HG03103 (cell line): ENCODE measurements around the gene CORO7.
"Not testable (repeated sequence)": the region's sequence is repeated elsewhere in the genome, so short reads cannot be mapped to it uniquely, and the experiment has no call there.

Experiments
- ATAC-seq: cut with Tn5 transposase; IDR thresholded peaks from one replicate; pipeline ENCODE4 v1.9.1; 2021; ENCODE audit warnings: low read depth; ENCODE audit not compliant: unreplicated experiment

The CORO7 gene

DNA sequence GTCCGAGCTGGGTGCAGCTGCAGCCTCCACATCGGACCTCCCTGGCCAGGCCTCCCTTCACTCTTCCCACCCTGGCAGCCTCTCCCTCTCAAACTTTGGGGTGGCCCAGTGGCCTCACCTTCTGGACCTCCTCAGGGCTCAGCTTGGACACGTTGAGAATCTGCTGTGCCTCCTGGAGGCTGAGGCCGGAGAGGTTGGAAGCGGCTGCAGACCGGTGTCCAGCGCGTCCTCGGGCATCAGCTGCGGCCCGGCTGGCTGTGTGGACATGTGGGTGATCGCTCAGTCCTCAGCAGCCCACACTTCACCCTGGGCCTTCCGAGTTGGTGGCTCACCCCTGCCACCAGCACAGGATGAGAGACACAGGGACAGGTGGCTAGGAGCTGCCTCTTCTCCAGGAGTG, 75.1 kb downstream of the CORO7 start:
- ATAC-seq, result no peak

DNA sequence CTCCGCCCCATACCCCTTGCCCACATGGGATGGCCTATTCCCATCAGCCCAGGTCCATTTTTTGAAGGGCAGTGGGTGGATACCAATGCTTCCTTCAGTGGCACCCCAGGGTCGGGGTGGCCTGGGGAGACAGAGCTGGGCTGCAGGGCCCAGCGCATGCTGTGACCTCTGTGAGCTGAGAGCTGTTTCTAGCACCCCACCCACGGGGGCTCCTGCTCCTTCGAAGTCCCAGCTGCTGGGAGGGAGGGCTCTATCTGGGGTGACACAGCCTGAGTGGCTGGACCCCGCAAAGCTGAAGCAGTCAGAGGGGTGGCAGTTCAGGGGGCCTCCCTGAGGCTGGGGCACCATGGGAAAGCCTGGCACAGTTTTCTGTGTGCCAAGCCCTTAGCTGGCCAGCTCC, 76.0 kb downstream of the CORO7 start:
- no peak for ATAC-seq

DNA sequence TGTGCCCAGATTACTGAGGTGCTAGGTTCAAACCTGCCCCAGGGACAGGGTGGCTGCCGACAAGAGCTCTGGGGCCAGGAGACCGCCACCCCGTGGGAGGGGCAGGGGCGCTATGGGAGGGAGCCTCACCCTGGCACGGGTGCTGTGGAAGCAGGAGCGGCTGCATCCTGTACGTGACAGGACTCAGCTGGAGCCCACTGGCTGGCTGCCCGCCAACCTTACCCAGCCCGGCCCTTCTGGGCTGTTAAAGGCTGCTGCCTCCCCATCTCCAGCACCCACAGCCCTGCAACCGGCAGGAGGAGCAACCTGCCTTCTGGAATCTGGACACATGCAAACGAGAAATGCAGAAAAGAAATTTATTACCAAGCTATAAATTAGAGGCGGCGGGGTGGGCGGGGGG, 76.5 kb downstream of the CORO7 start:
- ATAC-seq, result no peak

DNA sequence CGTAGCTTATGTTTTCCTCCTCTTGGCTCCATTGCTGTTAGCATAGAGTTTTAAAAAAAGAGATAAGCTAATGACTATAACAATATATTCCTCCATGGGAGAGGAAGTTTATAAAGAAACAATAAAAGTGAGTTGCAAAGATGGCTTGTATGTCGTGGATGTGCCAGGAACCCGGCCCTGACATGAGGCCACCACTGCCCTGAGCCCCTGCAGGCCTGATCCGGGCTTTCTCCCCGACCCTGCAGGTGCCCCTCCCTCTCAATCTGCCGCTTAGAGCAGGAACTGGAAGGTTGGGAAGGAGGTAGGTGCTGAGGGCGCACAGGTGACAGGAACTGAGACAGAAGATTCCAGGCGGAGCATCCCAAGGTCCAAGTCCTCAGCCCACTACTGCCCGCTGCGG, 76.9 kb downstream of the CORO7 start:
- ATAC-seq, result no peak

DNA sequence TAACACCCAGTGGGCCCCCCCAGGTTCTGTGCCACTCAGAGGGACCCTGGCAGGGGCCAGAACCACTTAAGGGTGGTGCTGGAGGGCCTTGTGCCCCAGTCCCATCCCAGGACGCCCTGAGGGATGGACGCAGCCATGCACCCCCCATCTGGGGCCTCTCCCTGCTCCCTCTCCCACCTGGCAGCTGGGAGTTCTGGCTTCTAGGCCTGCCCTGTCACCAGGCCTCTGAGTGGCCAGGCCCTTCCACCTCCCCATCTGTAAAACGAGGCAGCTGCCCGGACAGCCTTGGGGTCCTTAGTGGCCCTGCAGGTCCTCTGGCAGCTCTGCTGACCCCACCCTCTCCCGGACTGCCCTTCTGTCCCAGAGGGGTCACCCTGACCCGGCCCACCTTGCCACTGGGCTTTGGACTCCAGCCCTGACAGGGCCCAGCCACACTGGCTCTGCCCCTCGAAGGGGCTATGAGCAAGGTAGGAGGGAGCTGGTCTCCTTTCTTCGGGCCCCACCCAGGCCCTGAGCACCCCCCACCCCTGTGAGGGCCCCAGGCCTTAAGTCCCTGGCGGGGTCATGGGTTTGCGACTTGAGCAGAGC, 77.6 kb downstream of the CORO7 start:
- no peak for ATAC-seq

DNA sequence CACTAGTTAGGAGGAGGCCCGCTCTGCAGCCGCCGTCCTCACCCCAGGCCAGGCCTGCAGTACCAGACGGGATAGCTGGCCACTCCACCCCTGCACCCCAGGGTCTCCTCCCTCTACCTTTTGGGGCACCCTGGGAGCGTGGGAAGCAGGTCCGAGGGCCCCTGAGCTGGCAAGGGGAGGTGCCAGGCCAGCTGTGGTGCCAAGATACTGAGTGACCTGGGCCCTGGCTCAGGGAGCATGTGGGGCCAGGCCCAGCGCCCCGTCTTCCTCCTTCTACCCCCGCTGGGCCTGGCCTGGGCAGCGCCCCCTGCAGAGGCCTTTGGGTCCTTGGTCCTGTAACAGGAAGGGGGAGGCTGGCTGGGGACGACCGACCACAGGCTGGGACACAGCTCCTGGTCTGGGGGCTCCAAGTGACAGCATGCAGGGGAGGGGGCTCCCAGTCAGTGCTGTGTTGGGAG, 78.2 kb downstream of the CORO7 start:
- ATAC-seq, result no peak

DNA sequence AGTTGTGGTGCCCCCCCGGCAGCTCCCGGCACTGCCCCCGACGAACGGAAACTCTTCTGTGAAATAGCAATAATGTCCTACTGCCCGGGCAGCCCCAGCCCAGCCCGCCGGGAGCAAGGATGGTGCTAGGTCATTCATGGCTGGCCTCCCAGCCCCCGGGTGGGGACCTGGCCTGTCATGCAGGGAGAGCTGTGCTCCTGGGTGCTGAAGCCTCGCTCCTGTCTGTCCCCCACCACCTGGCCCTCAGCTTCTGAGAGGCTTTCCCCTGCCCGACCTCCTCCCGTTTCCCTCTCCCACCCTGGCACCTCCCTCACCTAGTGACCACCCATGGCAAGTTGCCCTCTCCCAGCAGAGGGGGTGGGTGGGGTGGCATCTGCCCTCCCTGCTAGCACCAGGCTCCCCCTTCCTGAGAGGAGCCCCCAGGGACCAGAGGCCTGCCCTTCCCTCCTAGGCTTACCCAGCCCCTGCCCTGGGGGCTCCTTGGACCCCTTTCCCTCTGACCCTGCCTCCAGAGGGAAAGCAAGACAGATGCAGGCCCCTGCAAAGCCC, 78.8 kb downstream of the CORO7 start:
- no peak for ATAC-seq

DNA sequence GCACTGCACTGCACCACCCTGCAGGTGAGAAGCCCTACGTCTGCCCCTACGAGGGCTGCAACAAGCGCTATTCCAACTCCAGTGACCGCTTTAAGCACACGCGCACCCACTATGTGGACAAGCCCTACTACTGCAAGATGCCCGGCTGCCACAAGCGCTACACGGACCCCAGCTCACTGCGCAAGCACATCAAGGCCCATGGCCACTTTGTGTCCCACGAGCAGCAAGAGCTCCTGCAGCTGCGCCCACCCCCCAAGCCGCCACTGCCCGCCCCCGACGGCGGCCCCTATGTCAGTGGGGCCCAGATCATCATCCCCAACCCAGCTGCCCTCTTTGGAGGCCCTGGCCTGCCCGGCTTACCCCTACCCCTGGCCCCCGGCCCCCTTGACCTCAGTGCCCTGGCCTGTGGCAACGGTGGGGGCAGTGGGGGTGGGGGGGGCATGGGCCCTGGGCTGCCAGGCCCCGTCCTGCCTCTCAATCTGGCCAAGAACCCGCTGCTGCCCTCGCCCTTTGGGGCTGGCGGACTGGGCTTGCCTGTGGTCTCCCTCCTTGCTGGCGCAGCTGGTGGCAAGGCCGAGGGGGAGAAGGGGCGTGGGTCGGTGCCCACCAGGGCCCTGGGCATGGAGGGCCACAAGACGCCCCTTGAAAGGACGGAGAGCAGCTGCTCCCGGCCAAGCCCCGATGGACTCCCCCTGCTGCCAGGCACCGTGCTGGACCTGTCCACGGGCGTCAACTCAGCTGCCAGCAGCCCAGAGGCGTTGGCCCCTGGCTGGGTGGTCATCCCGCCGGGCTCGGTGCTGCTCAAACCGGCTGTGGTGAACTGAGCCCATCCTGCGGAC, 79.5 kb downstream of the CORO7 start:
- ATAC-seq, result no peak

DNA sequence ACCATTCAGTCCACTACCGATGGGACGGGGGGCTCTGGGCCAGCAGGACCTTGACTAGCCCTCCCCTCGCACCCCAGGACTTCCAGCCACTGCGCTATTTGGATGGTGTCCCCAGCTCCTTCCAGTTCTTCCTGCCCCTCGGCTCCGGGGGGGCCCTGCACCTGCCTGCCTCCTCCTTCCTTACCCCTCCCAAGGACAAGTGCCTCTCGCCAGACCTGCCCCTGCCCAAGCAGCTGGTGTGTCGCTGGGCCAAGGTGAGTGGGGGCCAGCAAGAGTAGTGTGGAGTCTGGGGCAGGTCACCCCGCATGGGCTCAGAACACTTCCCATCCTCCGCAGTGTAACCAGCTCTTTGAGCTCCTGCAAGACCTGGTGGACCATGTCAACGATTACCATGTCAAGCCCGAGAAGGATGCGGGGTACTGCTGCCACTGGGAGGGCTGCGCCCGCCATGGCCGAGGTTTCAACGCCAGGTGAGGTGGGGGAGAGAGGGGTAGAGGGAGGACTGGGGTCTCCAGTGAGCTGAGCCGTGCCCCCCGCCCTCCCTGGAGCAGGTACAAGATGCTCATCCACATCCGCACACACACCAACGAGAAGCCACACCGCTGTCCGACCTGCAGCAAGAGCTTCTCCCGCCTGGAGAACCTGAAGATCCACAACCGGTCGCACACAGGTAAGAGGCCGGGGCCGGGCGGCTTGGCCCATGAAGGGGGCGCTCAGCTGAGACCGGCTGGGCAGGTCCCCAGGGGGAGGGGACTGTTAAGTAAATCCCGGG, 81.5 kb downstream of the CORO7 start:
- no peak for ATAC-seq

DNA sequence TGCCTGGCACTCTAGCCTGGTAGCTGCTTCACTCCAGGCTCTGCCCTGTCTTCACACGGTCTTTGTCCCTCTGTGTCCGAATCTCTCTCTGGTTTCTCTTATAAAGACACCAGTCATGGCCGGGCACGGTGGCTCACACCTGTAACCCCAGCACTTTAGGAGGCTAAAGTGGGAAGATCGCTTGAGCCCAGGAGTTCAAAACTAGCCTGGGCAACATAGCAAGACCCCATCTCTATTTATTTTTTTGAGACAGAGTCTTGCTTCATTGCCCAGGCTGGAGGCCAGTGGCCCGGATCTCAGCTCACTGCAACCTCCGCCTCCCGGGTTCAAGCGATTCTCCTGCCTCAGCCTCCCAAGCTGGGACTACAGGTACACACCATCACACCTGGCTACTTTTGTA, 82.7 kb downstream of the CORO7 start:
- not testable (repeated sequence) for ATAC-seq

DNA sequence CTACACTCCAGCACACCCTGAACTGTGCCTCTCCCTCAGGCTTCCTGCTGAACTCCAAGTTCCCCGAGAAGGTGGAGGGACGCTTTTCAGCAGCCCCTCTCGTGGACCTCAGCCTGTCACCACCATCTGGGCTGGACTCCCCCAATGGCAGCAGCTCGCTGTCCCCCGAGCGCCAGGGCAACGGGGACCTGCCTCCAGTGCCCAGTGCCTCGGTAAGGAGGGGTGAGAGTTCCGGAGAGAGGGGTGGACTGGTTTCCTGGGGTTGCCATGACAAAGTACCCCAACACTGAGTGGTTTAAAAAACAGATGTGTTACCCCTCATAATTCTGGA, 83.1 kb downstream of the CORO7 start:
- no peak for ATAC-seq

DNA sequence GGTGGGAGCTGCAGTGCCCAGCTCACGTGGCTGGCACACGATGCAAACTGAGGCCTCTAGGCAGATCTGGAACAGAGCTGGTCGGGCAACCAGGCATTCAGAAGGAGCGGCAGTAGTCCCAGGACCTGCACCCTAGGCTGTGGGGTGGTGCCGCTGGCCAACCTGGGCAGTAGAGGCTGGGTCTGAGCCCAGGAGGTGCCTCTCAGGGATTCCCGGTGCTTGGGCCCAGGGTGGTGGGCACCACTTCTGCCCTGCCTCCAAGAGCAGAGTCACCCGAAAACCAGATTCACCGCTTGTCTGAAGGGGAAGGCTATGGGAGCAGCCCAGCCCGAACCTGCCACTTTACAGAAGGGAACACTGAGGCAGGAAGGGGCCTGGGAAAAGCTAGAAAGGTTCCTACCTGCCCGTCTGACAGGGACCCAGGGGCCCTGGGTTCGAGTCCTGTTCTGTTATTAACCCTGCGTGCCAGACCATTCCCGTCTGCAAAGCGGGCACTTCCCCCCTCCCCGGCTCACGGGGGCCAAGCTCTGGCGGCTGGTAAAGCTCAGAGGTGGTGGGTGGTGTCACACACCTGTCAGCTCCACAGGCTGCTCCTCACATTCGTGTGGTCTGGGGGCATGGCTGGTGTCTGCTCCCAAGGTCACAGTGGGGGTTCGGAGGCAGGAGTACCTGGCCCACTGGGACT, 83.6 kb downstream of the CORO7 start:
- ATAC-seq, result no peak

DNA sequence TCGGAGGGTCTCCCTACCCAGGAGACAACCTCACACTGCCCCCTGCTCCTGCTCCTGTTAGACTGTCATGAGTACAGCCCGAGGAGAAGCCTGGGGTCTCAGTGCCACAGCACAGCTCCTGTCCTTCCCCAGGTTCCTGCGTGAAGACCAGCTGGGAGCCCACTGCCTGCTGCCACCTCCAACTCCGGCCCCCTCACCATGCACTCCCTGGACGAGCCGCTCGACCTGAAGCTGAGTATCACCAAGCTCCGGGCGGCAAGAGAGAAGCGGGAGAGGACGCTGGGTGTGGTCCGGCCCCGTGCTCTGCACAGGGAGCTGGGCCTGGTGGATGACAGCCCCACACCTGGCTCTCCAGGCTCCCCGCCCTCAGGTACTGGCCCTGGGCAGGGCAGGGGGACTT, 84.3 kb downstream of the CORO7 start:
- no peak for ATAC-seq

DNA sequence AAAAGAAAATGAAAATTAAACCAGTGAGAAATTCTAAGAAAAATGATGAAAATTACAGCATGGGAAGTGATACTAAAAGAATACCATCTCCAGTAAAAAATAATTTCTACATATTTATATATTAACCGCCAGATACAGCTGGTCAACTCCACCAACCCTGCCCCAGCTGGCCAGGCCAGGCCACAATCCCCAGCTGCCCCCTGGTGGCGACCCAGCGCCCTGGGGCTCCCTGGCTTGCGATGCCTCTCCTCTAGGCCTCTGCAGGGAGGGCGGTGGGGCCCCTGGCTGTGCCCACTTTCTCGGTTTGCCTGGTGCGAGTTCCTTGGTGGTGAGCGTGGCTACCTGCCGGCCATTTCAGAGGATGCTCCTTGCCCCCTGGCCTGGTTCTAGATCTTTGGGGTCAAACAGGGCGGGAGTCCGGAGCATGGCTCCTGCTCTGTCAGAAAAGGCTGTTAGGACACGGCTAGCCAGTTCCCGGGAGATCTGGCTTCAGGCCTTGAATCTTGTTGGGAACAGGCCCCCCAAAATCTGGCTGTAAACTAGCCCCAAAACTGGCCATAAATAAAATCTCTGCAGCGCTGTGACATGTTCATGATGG, 86.0 kb downstream of the CORO7 start:
- no peak for ATAC-seq

DNA sequence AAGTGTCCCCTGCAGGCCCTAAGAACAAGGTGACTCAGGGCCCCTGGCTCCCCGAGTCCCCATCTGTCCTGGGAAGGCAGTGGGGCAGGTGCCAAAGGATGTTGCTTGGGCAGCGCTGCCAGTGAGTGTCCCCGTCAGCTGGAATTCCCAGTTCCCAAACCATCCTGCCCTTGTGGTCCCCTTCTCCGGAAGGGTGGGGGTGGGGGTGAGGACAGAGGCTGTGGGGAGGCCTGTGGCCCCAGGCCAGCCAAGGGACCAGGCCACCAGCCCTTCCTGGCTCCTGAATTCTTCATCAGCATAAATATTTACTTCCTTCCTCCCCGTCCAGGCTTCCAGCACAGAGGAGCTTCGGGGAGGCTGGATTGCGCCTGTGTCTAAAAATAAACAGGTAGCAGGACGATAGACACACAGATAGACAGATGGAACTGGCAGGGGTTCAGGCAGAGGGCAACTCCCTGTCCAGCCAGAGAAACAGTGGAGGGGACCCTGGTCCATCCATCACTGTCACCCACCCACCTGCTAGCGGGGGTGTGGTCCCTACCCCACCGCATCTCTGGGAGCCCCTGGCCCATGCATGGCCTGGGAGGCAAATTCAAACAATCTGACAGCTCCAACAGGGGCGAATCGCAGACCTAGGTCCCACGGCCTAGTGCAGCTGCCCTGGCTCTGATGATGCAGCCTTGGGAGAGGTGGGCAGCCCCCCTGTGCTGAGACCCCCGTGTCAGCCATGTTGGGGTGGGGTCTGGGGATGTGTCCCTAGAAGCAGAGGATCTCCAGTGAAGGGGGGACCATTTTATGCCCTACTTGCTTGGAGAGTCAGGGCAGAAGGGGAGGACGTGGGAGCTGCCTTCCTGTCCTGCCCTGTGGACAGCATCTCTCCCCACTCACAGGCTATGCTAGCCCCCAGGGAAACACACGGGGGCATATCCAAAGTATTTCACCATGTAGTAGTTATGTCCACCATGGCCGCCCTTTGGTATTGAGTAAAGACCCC, 87.3 kb downstream of the CORO7 start:
- ATAC-seq, result no peak

DNA sequence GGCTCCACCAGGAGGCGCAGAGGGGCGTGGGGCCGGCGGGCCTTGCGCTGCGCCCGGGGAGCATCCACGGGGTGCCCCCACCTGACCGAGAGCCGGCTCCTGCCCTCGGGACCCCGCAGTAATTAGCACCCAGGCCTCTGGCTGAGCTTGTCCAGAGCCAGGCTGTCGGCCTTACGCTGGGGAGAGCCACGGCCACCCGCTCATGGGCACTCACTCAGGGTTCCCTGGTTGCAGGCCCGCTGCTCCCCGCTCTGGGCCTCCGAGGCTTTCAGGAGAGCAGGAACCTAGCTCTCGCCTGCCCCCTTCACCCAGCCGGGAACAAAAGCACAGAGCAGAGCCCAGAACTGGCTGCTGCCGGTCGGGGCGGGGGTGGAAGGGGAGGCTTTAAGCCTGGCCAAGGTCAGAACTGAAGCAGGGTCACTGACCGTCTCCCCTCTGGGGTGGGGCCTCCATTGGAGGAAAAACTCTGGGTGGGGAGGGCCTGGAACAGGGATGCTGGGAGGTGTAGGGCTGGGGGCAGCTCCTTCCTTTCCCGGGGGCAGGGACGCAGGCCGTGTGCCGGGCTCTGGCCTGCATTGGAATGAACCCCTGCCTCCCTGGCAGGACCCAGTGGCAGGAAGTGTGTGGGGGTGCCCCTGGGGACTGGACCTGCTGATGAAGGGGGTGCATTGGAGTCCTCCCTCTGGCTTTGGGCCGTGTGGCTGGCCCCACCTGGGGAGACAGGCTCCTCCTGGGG, 88.2 kb downstream of the CORO7 start:
- no peak for ATAC-seq

DNA sequence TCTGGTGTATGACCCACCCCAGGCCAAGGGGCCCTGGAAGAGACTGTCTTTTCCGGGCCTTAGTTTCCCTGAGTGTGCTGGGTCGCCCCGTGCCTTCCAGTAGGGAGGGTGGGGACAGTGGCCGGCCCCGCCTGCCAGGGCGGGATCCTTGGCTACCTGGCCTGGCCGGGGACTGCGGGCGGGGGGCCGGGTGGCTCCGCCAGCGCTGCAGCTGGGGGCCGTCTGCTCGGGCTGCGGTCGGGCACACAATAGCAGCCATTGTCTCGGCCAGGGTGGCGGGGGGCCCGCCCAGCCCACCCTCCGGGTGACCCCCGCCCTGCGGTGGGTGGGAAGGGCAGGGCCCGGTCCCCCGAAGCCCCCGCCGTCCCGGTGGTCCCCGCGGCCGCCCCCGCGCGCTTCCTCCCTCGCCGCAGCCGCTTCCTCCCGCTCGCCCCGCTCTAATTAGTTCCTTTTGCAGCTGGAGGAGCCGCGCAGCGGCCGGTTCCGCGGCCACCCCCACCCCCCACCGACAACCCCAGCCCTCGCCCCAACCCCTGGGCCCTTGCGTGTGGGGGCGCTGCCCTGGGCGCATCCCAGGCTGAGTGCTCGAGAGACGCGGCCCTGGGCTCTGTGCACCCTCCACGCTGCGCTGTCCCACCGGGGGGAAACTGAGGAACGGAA, 88.9 kb downstream of the CORO7 start:
- ATAC-seq, result no peak

DNA sequence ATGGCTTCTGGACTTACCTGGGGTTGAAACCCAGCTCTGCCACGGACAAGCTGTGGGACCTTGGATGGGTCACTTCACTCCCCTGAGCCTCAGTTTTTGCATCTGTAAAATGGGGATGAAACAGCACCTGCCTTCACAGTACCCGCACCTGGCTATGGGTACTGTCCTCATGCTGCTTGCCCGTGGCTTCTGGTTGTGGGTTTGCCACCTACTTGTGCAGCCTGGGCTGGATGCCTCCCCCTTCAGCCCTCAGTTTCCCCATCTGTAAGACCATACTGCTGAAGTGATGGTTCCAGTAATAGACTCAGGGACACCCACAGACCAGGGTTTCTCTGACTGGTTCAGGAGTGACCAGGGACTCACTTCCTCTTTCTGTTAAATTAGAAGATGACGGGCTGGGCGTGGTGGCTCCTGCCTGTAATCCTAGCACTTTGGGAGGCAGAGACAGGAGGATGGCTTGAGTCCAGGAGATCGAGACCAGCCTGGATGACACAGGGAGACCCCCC, 91.1 kb downstream of the CORO7 start:
- ATAC-seq, result no peak
